HCT116 (cell line): ENCODE data around the gene ZER1.

ENCODE experiments used
- EGR1 ChIP-seq: IDR thresholded peaks from 2 replicates; pipeline ENCODE4 v1.6.1; 2012; ENCODE audit warnings: low read depth
- EZH2 ChIP-seq: fragments of 200-600 bp; sonication (generic); IDR thresholded peaks from 2 replicates; pipeline ENCODE4 v1.6.1; 2017; ENCODE audit warnings: antibody characterized with exemption, mixed run types
- FOSL1 ChIP-seq: IDR thresholded peaks from 2 replicates; pipeline ENCODE4 v1.6.1; 2012; ENCODE audit warnings: low read depth
- POLR2A ChIP-seq: IDR thresholded peaks from 2 replicates; pipeline ENCODE4 v1.7.0; 2011; ENCODE audit warnings: borderline replicate concordance; ENCODE audit not compliant: insufficient read depth, insufficient read length; ENCODE audit errors: extremely low read depth
- POLR2AphosphoS5 ChIP-seq: IDR thresholded peaks from 2 replicates; pipeline ENCODE4 v1.6.1; 2011; ENCODE audit warnings: mild to moderate bottlenecking, low read depth, low read length, moderate library complexity
- TF ChIP-seq, protein P1 (sequence below), 3 experiments: fragments of 200-600 bp in 1 of 3; sonication (generic) in 1 of 3; IDR thresholded peaks in 2 of 3; conservative IDR thresholded peaks in 1 of 3; 2 replicates each; pipeline ENCODE4 v1.5.1; 2012 to 2017; ENCODE audit warnings: low read depth in 2 of 3, low read length in 2 of 3, antibody characterized with exemption in 1 of 3, borderline replicate concordance in 1 of 3, control low read depth in 1 of 3, mild to moderate bottlenecking in 1 of 3, mixed read lengths in 1 of 3, mixed run types in 1 of 3, moderate library complexity in 1 of 3; ENCODE audit not compliant: insufficient read depth in 1 of 3

DNA sequence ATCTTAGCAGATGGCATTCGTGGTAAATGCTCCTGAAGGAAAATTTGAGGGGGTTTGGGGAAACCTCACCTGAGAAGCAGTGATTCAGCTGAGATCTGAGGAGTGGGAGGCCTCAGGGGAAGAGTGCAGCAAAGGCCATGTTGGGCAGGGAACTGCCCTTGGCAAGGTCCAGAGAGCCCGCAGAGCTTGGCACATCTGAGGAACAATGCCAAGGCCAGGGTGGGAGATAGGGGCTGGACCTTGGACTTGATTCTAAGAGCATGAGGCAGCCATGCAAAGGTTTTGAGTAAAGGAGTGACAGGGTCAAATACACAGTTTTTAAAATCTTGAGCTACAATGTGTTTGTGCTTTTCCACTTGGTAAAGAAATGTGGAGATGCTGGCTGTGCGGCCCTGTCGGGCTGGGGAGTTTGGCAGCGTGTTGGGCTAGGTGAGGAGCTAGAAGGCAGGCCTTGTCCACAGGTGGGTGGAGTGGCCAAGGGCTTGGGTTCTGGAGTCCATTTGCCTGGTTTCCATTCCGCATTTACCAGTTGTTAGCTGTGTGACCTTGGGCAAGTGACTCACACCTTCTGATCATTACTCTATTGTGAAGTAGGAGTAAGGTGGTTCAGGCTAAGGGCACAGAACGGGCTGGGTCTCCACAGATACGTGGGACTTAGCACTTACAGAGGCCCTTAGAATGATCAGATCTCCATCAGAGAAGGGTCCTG, 21.4 kb upstream of the ZER1 start:
- TF ChIP-seq POLR2A: no peak
- TF ChIP-seq, protein P1, sequence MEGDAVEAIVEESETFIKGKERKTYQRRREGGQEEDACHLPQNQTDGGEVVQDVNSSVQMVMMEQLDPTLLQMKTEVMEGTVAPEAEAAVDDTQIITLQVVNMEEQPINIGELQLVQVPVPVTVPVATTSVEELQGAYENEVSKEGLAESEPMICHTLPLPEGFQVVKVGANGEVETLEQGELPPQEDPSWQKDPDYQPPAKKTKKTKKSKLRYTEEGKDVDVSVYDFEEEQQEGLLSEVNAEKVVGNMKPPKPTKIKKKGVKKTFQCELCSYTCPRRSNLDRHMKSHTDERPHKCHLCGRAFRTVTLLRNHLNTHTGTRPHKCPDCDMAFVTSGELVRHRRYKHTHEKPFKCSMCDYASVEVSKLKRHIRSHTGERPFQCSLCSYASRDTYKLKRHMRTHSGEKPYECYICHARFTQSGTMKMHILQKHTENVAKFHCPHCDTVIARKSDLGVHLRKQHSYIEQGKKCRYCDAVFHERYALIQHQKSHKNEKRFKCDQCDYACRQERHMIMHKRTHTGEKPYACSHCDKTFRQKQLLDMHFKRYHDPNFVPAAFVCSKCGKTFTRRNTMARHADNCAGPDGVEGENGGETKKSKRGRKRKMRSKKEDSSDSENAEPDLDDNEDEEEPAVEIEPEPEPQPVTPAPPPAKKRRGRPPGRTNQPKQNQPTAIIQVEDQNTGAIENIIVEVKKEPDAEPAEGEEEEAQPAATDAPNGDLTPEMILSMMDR (IDR thresholded peaks at IDR 0.05 in 2 of 3, conservative IDR thresholded peaks at IDR 0.05 in 1 of 3; ENCODE audit: borderline replicate concordance in 1 of 3, insufficient read depth in 1 of 3, low read depth in 2 of 3, low read length in 2 of 3): no peak
- no peak for TF ChIP-seq EGR1
- no peak for TF ChIP-seq POLR2AphosphoS5
- TF ChIP-seq EZH2: no peak
- TF ChIP-seq FOSL1: no peak
